ENCODE measurements around the gene CABYR.

Gene CABYR

GRCh38 chr18:24090876-24091275 lies 48.0 kb upstream of the CABYR start:
- Histone ChIP-seq H2AFZ (ENCODE audit: low read depth, low read length) (no peak overlapping the region), H3K9me3 (ENCODE audit: insufficient read depth, low read length) (no peaks in the 10 kb centered on the region), H3K4me2 (ENCODE audit: low read length) (no peak overlapping the region), H4K20me1 (ENCODE audit: insufficient read depth, low read length) (no peaks in the 10 kb centered on the region), H3K4me1 (ENCODE audit: low read length) (no peaks in the 10 kb centered on the region), H3K79me2 (ENCODE audit: low read length) (0 out of 2 replicates have a peak, but pooled peaks cover 4% of the 10 kb centered on the region), H3K36me3 (replicated peaks; ENCODE audit: low read depth, low read length) (peaks cover 28% of the 10 kb centered on the region), H3K4me3 (ENCODE audit: low read length) (no peak overlapping the region), H3K9ac (ENCODE audit: low read length) (no peak overlapping the region), H3K27me3 (ENCODE audit: low read depth, low read length) (no peaks in the 10 kb centered on the region), H3K27ac (ENCODE audit: low read length) (no peak overlapping the region)
- TF ChIP-seq CTCF (IDR thresholded peaks at IDR 0.05; ENCODE audit: low read depth, low read length) = no peak
- no peak for TF ChIP-seq EZH2phosphoT487 (IDR thresholded peaks at IDR 0.05; ENCODE audit: low read depth)

GRCh38 chr18:24094561-24094960 lies 44.3 kb upstream of the CABYR start:
- Histone ChIP-seq H3K4me1 (ENCODE audit: low read length) (no peaks in the 10 kb centered on the region), H3K4me2 (ENCODE audit: low read length) (no peak overlapping the region), H3K27ac (ENCODE audit: low read length) (no peak overlapping the region), H4K20me1 (ENCODE audit: insufficient read depth, low read length) (no peaks in the 10 kb centered on the region), H3K36me3 (replicated peaks; ENCODE audit: low read depth, low read length) (peaks cover 29% of the 10 kb centered on the region), H3K9ac (ENCODE audit: low read length) (no peak overlapping the region), H2AFZ (ENCODE audit: low read depth, low read length) (no peak overlapping the region), H3K79me2 (ENCODE audit: low read length) (no peaks in the 10 kb centered on the region), H3K4me3 (ENCODE audit: low read length) (no peak overlapping the region), H3K9me3 (ENCODE audit: insufficient read depth, low read length) (no peaks in the 10 kb centered on the region), H3K27me3 (ENCODE audit: low read depth, low read length) (no peaks in the 10 kb centered on the region)
- TF ChIP-seq CTCF (IDR thresholded peaks at IDR 0.05; ENCODE audit: low read depth, low read length) (no peak), EZH2phosphoT487 (IDR thresholded peaks at IDR 0.05; ENCODE audit: low read depth) (no peak)

GRCh38 chr18:24095976-24096375 lies 42.9 kb upstream of the CABYR start:
- H3K36me3 ChIP-seq (replicated peaks; ENCODE audit: low read depth, low read length) = peaks cover 29% of the 10 kb centered on the region
- no peak overlapping the region for H3K4me2 ChIP-seq (ENCODE audit: low read length)
- H3K9me3 ChIP-seq (ENCODE audit: insufficient read depth, low read length) = no peaks in the 10 kb centered on the region
- no peaks in the 10 kb centered on the region; the same call in 1 of the 2 replicates for H3K79me2 ChIP-seq (ENCODE audit: low read length)
- H3K27me3 ChIP-seq (ENCODE audit: low read depth, low read length) = no peaks in the 10 kb centered on the region
- no peaks in the 10 kb centered on the region for H4K20me1 ChIP-seq (ENCODE audit: insufficient read depth, low read length)
- H2AFZ ChIP-seq (ENCODE audit: low read depth, low read length) = no peak overlapping the region
- no peak overlapping the region for H3K27ac ChIP-seq (ENCODE audit: low read length)
- no peak overlapping the region for H3K4me3 ChIP-seq (ENCODE audit: low read length)
- no peaks in the 10 kb centered on the region for H3K4me1 ChIP-seq (ENCODE audit: low read length)
- TF ChIP-seq CTCF (IDR thresholded peaks at IDR 0.05; ENCODE audit: low read depth, low read length) (no peak), EZH2phosphoT487 (IDR thresholded peaks at IDR 0.05; ENCODE audit: low read depth) (no peak)
- no peak overlapping the region for H3K9ac ChIP-seq (ENCODE audit: low read length)

- Histone ChIP-seq H3K9ac (ENCODE audit: low read length) (no peak overlapping the region), H3K79me2 (ENCODE audit: low read length) (no peaks in the 10 kb centered on the region; the same call in 1 of the 2 replicates), H2AFZ (ENCODE audit: low read depth, low read length) (no peak overlapping the region), H3K4me3 (ENCODE audit: low read length) (no peak overlapping the region), H3K36me3 (replicated peaks; ENCODE audit: low read depth, low read length) (peaks cover 3% of the 10 kb centered on the region), H3K27ac (ENCODE audit: low read length) (no peak overlapping the region), H3K4me1 (ENCODE audit: low read length) (no peaks in the 10 kb centered on the region), H3K4me2 (ENCODE audit: low read length) (no peak overlapping the region), H3K9me3 (ENCODE audit: insufficient read depth, low read length) (no peaks in the 10 kb centered on the region), H4K20me1 (ENCODE audit: insufficient read depth, low read length) (0 out of 2 replicates have a peak, but pooled peaks cover 4% of the 10 kb centered on the region), H3K27me3 (ENCODE audit: low read depth, low read length) (no peaks in the 10 kb centered on the region)
- TF ChIP-seq EZH2phosphoT487 (IDR thresholded peaks at IDR 0.05; ENCODE audit: low read depth) = no peak
- TF ChIP-seq CTCF (IDR thresholded peaks at IDR 0.05; ENCODE audit: low read depth, low read length) = no peak
These were observed 35.4 kb upstream of the CABYR start for GRCh38 chr18:24103320-24104021.
